Lower lobe of right lung (tissue), 2 donors: ENCODE results near the gene RBM15. TPM values are rescaled to one million over a fixed set of nuclear protein-coding genes. Genes with fewer than 3 reads are reported as not detected.

Experiments
- ATAC-seq, 2 donors: fragments of 200-7000 bp; cut with Tn5 transposase; one replicate each; pipeline ENCODE4 v1.9.1; 2020 to 2022; ENCODE audit warnings: mild to moderate bottlenecking in 2 of 2, moderate library complexity in 2 of 2
- DNase-seq: peaks from one replicate; pipeline ENCODE4 v3.0.0-alpha.2; 2020
- H3K27ac ChIP-seq: fragments of 200-600 bp; one replicate; pipeline ENCODE4 v1.8.0; 2022
- H3K27me3 ChIP-seq: fragments of 200-600 bp; one replicate; pipeline ENCODE4 v1.8.0; 2022; ENCODE audit warnings: low read depth
- H3K36me3 ChIP-seq: fragments of 200-600 bp; one replicate; pipeline ENCODE4 v1.8.0; 2022; ENCODE audit warnings: mild to moderate bottlenecking
- H3K4me1 ChIP-seq: fragments of 200-600 bp; one replicate; pipeline ENCODE4 v1.8.0; 2022
- H3K4me3 ChIP-seq: fragments of 200-600 bp; one replicate; pipeline ENCODE4 v1.8.0; 2022; ENCODE audit warnings: mild to moderate bottlenecking
- H3K9me3 ChIP-seq: fragments of 200-600 bp; one replicate; pipeline ENCODE4 v1.8.0; 2022
- intact Hi-C: fragments of 100-400 bp; cut with DNase I; formaldehyde crosslinking; loops from one replicate; pipeline ENCODE4 v1.11.0; 2022
- total RNA-seq: library from RNA; stranded (reverse); fragmentation: NEBNext Ultra II Directional; extraction: Animal tissue kit (Norgen Biotek cat#: 25700); gene quantifications from one replicate; pipeline ENCODE4 v1.2.1, GENCODE V29; 2021
- TF ChIP-seq, protein P1 (sequence below): fragments of 200-600 bp; IDR thresholded peaks from one replicate; pipeline ENCODE4 v1.8.0; 2022; ENCODE audit warnings: antibody characterized with exemption, mild to moderate bottlenecking
- donor health status: DM: no; HTN: yes; CAD: no; lungs with severe emphysema.

The RBM15 gene
- total RNA-seq, 1 donor from 2014 or later: 23.3 TPM

DNA sequence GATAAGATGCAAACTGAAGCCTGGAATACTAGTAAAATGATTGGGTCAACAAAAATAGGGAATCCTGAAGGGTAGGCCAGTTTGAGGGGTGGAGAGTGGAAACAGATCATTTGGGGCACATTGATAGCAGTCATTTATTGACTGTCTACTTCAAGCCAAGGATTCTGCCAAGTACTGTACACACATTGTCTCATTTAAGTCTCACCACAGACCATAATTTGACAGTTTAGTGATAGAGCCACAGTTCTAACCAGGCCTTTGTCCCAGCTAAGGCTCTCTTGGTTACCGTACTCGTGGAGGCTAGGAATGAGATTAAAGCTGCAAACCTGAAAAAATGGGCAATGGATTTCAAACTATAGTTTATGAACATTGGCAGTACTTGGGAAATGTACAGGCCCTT is 11.2 kb downstream of the RBM15 start:
- Histone ChIP-seq H3K36me3 (peaks cover 17% of the 10 kb centered on the region), H3K27ac (no peak overlapping the region), H3K27me3 (no peaks in the 10 kb centered on the region), H3K4me1 (peaks cover 58% of the 10 kb centered on the region), H3K4me3 (no peak overlapping the region), H3K9me3 (no peaks in the 10 kb centered on the region)
- intact Hi-C loops: no loop called here
- no peak for DNase-seq
- ATAC-seq: no peak
- TF ChIP-seq, protein P1, sequence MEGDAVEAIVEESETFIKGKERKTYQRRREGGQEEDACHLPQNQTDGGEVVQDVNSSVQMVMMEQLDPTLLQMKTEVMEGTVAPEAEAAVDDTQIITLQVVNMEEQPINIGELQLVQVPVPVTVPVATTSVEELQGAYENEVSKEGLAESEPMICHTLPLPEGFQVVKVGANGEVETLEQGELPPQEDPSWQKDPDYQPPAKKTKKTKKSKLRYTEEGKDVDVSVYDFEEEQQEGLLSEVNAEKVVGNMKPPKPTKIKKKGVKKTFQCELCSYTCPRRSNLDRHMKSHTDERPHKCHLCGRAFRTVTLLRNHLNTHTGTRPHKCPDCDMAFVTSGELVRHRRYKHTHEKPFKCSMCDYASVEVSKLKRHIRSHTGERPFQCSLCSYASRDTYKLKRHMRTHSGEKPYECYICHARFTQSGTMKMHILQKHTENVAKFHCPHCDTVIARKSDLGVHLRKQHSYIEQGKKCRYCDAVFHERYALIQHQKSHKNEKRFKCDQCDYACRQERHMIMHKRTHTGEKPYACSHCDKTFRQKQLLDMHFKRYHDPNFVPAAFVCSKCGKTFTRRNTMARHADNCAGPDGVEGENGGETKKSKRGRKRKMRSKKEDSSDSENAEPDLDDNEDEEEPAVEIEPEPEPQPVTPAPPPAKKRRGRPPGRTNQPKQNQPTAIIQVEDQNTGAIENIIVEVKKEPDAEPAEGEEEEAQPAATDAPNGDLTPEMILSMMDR: no peak

DNA sequence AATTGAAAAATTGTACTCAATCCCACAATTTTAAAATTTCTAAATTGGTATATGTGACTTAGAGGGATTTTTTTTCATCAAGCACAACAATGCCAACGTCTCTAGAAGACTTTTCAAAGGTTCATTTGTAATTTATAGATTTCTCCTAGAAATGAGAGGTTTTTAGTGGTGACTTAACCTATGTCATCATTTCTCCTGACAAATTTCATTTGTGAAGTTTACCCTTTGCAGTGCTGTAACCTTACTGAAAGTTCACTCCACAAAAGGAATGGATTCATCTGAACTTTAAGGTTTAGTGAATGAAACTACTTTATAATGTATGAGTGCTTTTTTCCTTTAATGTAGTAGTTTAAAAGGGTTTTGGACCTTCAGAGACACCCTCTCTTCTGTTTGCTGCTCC is 16.1 kb downstream of the RBM15 start:
- intact Hi-C loops: no loop called here
- no peak for DNase-seq
- TF ChIP-seq, protein P1: no peak
- Histone ChIP-seq H3K4me3 (no peak overlapping the region), H3K36me3 (no peaks in the 10 kb centered on the region), H3K9me3 (no peaks in the 10 kb centered on the region), H3K27me3 (no peaks in the 10 kb centered on the region), H3K27ac (no peak overlapping the region), H3K4me1 (peaks cover 17% of the 10 kb centered on the region)
- ATAC-seq: no peak

DNA sequence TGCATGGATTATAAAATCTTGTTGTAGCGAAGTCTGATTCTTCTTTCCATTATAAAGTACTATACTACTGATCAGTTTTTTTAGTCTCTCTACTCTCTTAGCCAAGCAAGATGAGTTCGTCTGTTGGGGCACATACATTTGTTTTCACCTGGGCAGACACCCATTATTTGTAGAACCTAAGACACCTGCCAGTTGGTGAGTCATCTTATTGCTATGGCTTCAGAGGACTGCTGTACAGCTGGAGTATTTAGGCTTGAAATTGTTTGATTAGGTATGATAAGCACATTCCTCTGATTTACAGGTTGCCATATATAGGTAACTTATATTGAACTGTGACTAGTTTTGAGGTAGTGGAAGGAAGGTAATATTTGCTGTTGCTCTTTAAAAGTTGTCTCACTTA is 17.2 kb downstream of the RBM15 start:
- H3K4me1 ChIP-seq: peaks cover 7% of the 10 kb centered on the region
- H3K27ac ChIP-seq: no peak overlapping the region
- H3K27me3 ChIP-seq: no peaks in the 10 kb centered on the region
- intact Hi-C loops: no loop called here
- TF ChIP-seq, protein P1: no peak
- H3K4me3 ChIP-seq: no peak overlapping the region
- H3K36me3 ChIP-seq: no peaks in the 10 kb centered on the region
- H3K9me3 ChIP-seq: no peaks in the 10 kb centered on the region
- peak; percentile 39 to 90 for ATAC-seq
- DNase-seq: no peak

DNA sequence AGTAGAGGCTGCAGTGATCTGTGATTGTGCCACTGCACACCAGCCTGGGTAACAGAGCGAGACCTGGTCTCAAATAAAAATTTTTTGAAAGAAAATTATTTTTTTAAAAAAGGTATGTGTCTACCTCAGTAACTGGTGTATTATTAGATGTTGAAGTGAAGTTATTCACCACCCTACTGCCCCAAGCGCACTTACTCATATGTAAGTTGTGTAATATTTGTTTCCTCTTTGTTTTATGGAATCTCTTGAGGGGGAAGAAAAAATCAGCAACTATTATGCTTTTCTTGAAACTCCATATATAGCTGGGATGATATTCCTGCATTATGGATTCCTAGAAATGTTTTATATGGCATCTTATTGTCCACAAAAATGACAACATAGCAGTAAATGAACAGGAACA is 21.3 kb downstream of the RBM15 start:
- no peaks in the 10 kb centered on the region for H3K4me1 ChIP-seq
- H3K27me3 ChIP-seq: no peaks in the 10 kb centered on the region
- H3K4me3 ChIP-seq: no peak overlapping the region
- TF ChIP-seq, protein P1: no peak
- DNase-seq: no peak
- intact Hi-C loops: no loop called here
- no peak for ATAC-seq
- peaks cover 24% of the 10 kb centered on the region for H3K36me3 ChIP-seq
- H3K27ac ChIP-seq: no peak overlapping the region
- H3K9me3 ChIP-seq: no peaks in the 10 kb centered on the region

DNA sequence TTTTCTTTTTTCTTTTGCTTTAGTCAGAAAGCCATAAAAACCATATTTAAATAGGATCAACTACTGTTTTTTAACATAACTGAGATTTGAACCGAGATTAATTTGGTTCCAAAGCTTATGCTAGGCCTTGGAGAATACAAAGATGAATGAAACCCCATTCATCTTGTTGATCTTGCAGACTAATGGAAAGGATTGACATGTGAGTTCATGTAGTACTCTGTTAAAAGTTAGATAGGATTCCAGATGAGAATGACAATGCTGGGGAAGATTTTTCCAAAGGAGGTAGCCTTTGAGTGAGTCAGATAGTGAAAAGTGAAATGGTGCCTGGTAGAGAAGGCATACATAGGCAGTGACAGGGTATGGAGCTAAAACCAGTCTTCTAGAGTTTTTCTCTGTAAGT is 22.7 kb downstream of the RBM15 start:
- Histone ChIP-seq H3K27ac (no peak overlapping the region), H3K4me1 (no peaks in the 10 kb centered on the region), H3K27me3 (no peaks in the 10 kb centered on the region), H3K4me3 (no peak overlapping the region), H3K36me3 (peaks cover 34% of the 10 kb centered on the region), H3K9me3 (no peaks in the 10 kb centered on the region)
- ATAC-seq (no peak), DNase-seq (no peak)
- TF ChIP-seq, protein P1: no peak
- intact Hi-C loops: no loop called here

DNA sequence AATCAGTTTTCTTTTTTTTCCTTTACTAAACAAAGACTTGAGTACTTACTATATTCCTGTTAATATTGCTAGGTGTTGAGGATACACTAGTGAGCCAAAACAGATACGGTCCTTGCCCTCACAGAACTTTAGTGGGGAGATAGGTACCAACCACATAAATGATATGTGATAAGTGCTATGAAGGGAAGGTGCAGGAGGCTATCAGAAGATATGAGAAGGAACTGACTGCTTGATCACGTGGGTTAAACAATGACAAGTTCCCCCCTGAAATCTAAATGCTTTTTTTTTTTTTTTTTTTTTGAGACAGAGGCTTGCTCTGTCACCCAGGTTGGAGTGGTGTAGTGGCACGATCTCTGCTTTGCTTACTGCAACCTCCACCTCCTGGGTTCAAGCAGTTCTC is 25.0 kb downstream of the RBM15 start:
- ATAC-seq (no peak), DNase-seq (no peak)
- H3K4me1 ChIP-seq: no peaks in the 10 kb centered on the region
- no peak overlapping the region for H3K27ac ChIP-seq
- no peaks in the 10 kb centered on the region for H3K27me3 ChIP-seq
- intact Hi-C loops: no loop called here
- no peaks in the 10 kb centered on the region for H3K9me3 ChIP-seq
- no peak overlapping the region for H3K4me3 ChIP-seq
- H3K36me3 ChIP-seq: peaks cover 48% of the 10 kb centered on the region
- TF ChIP-seq, protein P1: no peak
